ENCODE results near the gene HIVEP2. TPM values are rescaled to one million over a fixed set of nuclear protein-coding genes. Genes with fewer than 3 reads are reported as not detected.

Gene HIVEP2
- total RNA-seq, 1 experiment from 2014 or later, result 4.2 TPM

DNA sequence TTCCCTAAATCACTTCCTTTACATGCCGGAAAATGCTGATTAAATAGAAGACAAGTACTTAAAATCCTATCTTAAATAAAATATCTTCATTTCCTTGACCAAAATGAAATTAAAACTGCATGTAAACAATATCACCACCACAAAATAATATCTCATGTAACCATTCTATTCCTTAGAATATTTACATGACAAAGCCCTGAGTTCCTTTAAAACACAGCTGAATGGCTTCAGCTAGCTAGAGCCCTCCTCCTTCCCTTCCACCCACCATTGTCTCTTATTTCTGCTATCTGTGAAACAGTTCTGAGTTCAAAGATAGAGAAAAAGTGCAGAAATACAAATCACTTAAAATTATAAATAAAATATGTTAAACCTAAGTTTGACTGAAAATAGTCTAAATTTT, 103.1 kb downstream of the HIVEP2 start:
- Histone ChIP-seq H3K27ac (ENCODE audit: insufficient read length, low read depth, low read length) (no peak overlapping the region), H2BK20ac (ENCODE audit: low read depth, low read length, poor library complexity, severe bottlenecking) (no peak overlapping the region), H2BK120ac (ENCODE audit: low read depth, low read length, poor library complexity, severe bottlenecking) (no peak overlapping the region), H2BK5ac (ENCODE audit: insufficient read length, low read length) (no peak overlapping the region), H3K4ac (ENCODE audit: low read depth, low read length) (no peak overlapping the region), H3K23me2 (ENCODE audit: insufficient read length, low read depth, low read length, poor library complexity, severe bottlenecking) (no peaks in the 10 kb centered on the region), H2BK12ac (ENCODE audit: insufficient read length, low read depth, low read length) (no peak overlapping the region), H3K4me1 (ENCODE audit: insufficient read depth, low read length) (peaks cover 7% of the 10 kb centered on the region; the same call in 1 of the 2 replicates), H4K8ac (replicated peaks; ENCODE audit: insufficient read length, low read depth, low read length) (no peak overlapping the region), H3K14ac (ENCODE audit: insufficient read depth, low read length) (no peak overlapping the region), H3K9me3 (ENCODE audit: control insufficient read depth, low read depth, low read length) (no peaks in the 10 kb centered on the region), H3K4me2 (ENCODE audit: insufficient read depth, insufficient read length, low read length) (no peak overlapping the region), H2AFZ (ENCODE audit: low read length) (no peak overlapping the region), H3K79me1 (ENCODE audit: insufficient read depth, low read depth, low read length, poor library complexity, severe bottlenecking) (no peaks in the 10 kb centered on the region), H3K9ac (ENCODE audit: extremely low read depth, insufficient read length, low read length) (no peak overlapping the region), H2BK15ac (ENCODE audit: low read depth, low read length) (no peak overlapping the region), H3K79me2 (ENCODE audit: insufficient read depth, low read length) (no peaks in the 10 kb centered on the region), H3T11ph (ENCODE audit: low read length) (no peak overlapping the region), H2AK5ac (ENCODE audit: insufficient read length, low read length) (no peak overlapping the region), H3K56ac (ENCODE audit: insufficient read length, low read depth, low read length) (no peak overlapping the region), H3K27me3 (ENCODE audit: insufficient read depth, low read length) (no peaks in the 10 kb centered on the region), H4K91ac (ENCODE audit: insufficient read length, low read depth, low read length) (no peak overlapping the region), H4K20me1 (ENCODE audit: control insufficient read depth, insufficient read depth, insufficient read length) (no peaks in the 10 kb centered on the region), H3K18ac (ENCODE audit: insufficient read length, low read depth, low read length) (no peak overlapping the region), H4K5ac (ENCODE audit: insufficient read length, low read depth, low read length) (no peak overlapping the region), H3K23ac (ENCODE audit: insufficient read length, low read depth, low read length) (no peak overlapping the region)
- Mint-ChIP-seq H3K9me3 (no peaks in the 10 kb centered on the region), H3K27ac (0 out of 7 replicates have a peak overlapping the region, but pooled peaks of 1 of the 3 experiments have one; percentile 67), H3K27me3 (ENCODE audit: low read depth) (no peaks in the 10 kb centered on the region), H3K4me1 (peaks cover 56 to 57% of the 10 kb centered on the region in 2 experiments), H3K36me3 (ENCODE audit: insufficient read depth in 1 of 3, low read depth in 3 of 3) (no peaks in the 10 kb centered on the region), H3K4me3 (no peak overlapping the region)
- DNase-seq, result no peak
- TF ChIP-seq CTCF (conservative IDR thresholded peaks at IDR 0.05), result no peak
- no CpG with 5 or more reads among the region's 1 CpG for WGBS (ENCODE audit: extremely low coverage, insufficient read length, low lambda C conversion rate)
